Stimulated activated CD4-positive, alpha-beta T cell treated with anti-CD3 and anti-CD28 coated beads, TNF-alpha, amount 100 ng/mL, for 48 hours (primary cell): Measurements from ENCODE around the gene TMUB1.

ENCODE experiments used
- DNase-seq, 3 donors: peaks; one replicate each; pipeline ENCODE4 v3.0.0-alpha.2; 2020; ENCODE audit warnings: low read depth in 3 of 3

Gene TMUB1

GRCh38 chr7:151083071-151083823 lies at the start of gene TMUB1:
Gene TMUB1 (minus strand): TSS chr7:151083493. CDS start chr7:151082563, 930 bp downstream.
- peak; percentile 61 to 75 (median 68) for DNase-seq

- DNase-seq: no peak
Measured at GRCh38 chr7:151132461-151133205, 49.3 kb upstream of the TMUB1 start.

- DNase-seq: no peak
Measured at GRCh38 chr7:151131592-151132293, 48.5 kb upstream of the TMUB1 start.

- no peak for DNase-seq
Measured at GRCh38 chr7:151131224-151131591, 47.9 kb upstream of the TMUB1 start.

- DNase-seq: no peak
Measured at GRCh38 chr7:151130741-151131157, 47.5 kb upstream of the TMUB1 start.

GRCh38 chr7:151129960-151130591 lies 46.8 kb upstream of the TMUB1 start:
- no peak for DNase-seq

- DNase-seq: no peak
Measured at GRCh38 chr7:151129117-151129959, 46.0 kb upstream of the TMUB1 start.

GRCh38 chr7:151128716-151129115 lies 45.4 kb upstream of the TMUB1 start:
- DNase-seq: no peak

GRCh38 chr7:151128144-151128543 lies 44.9 kb upstream of the TMUB1 start:
- no peak for DNase-seq

- no peak for DNase-seq
Measured at GRCh38 chr7:151126491-151127137, 43.3 kb upstream of the TMUB1 start.

- DNase-seq: no peak
Measured at GRCh38 chr7:151125846-151126481, 42.7 kb upstream of the TMUB1 start.

- no peak for DNase-seq
Measured at GRCh38 chr7:151125470-151125845, 42.2 kb upstream of the TMUB1 start.

- DNase-seq: no peak
Measured at GRCh38 chr7:151124899-151125399, 41.7 kb upstream of the TMUB1 start.

GRCh38 chr7:151124481-151124880 lies 41.2 kb upstream of the TMUB1 start:
- DNase-seq: no peak

GRCh38 chr7:151123822-151124464 lies 40.6 kb upstream of the TMUB1 start:
- peak; percentile 67 to 85 (median 79) for DNase-seq

- no peak for DNase-seq
Measured at GRCh38 chr7:151123158-151123821, 40.0 kb upstream of the TMUB1 start.

GRCh38 chr7:151122796-151123157 lies 39.5 kb upstream of the TMUB1 start:
- no peak for DNase-seq

- no peak for DNase-seq
Measured at GRCh38 chr7:151122276-151122675, 39.0 kb upstream of the TMUB1 start.
